GM12878 (cell line): ENCODE results near the gene TBCD. TPM values are rescaled to one million over a fixed set of nuclear protein-coding genes. Genes with fewer than 3 reads are reported as not detected.

Source experiments
- ATF7 ChIP-seq: fragments of 450-650 bp; IDR thresholded peaks from 2 replicates; pipeline ENCODE4 v1.6.1; 2016; ENCODE audit warnings: low read depth, mild to moderate bottlenecking
- BCL11A ChIP-seq: IDR thresholded peaks from 2 replicates; pipeline ENCODE4 v1.6.1; 2011; ENCODE audit warnings: low read depth, low read length
- BRCA1 ChIP-seq: IDR thresholded peaks from 2 replicates; pipeline ENCODE4 v1.6.1; 2011; ENCODE audit warnings: low read depth, low read length, improper control_type of control experiment
- CBX5 ChIP-seq: sonication (generic); IDR thresholded peaks from 2 replicates; pipeline ENCODE4 v1.6.1; 2016; ENCODE audit warnings: low read depth, moderate library complexity, mild to moderate bottlenecking, inconsistent platforms
- CHD1 ChIP-seq: IDR thresholded peaks from 2 replicates; pipeline ENCODE4 v1.6.1; 2012; ENCODE audit warnings: low read depth, low read length, improper control_type of control experiment
- CREB1 ChIP-seq: IDR thresholded peaks from 2 replicates; pipeline ENCODE4 v1.6.1; 2012; ENCODE audit warnings: low read depth, mild to moderate bottlenecking, inconsistent platforms
- EED ChIP-seq: sonication (generic); IDR thresholded peaks from 2 replicates; pipeline ENCODE4 v1.6.1; 2016; ENCODE audit warnings: antibody characterized with exemption, low read depth
- FOS ChIP-seq: IDR thresholded peaks from 3 replicates; pipeline ENCODE4 v1.6.1; 2011; ENCODE audit warnings: borderline replicate concordance; ENCODE audit not compliant: insufficient read length; ENCODE audit errors: extremely low read depth
- HCFC1 ChIP-seq: fragments of 150-350 bp; IDR thresholded peaks from 2 replicates; pipeline ENCODE4 v1.6.1; 2014; ENCODE audit warnings: low read length
- IKZF2 ChIP-seq, 2 experiments: fragments of 450-650 bp; IDR thresholded peaks; 2 replicates each; pipeline ENCODE4 v1.6.1; 2017; ENCODE audit warnings: mild to moderate bottlenecking in 2 of 2, moderate library complexity in 2 of 2
- KLF5 ChIP-seq: fragments of 450-650 bp; IDR thresholded peaks from 2 replicates; pipeline ENCODE4 v1.6.1; 2014; ENCODE audit warnings: mild to moderate bottlenecking; ENCODE audit not compliant: partially characterized antibody
- NR2C1 ChIP-seq: fragments of 450-650 bp; IDR thresholded peaks from 2 replicates; pipeline ENCODE4 v1.6.1; 2017; ENCODE audit warnings: antibody characterized with exemption, mild to moderate bottlenecking, moderate library complexity
- POLR2AphosphoS5 ChIP-seq: IDR thresholded peaks from 2 replicates; pipeline ENCODE4 v1.6.1; 2011; ENCODE audit warnings: mild to moderate bottlenecking, low read length, inconsistent platforms
- POU2F2 ChIP-seq: IDR thresholded peaks from 3 replicates; pipeline ENCODE4 v1.6.1; 2011; ENCODE audit warnings: low read depth, mild to moderate bottlenecking, low read length, borderline replicate concordance
- RFX5 ChIP-seq: IDR thresholded peaks from 2 replicates; pipeline ENCODE4 v1.6.1; 2011; ENCODE audit warnings: low read depth, low read length, improper control_type of control experiment
- SMC3 ChIP-seq: IDR thresholded peaks from 2 replicates; pipeline ENCODE4 v1.6.1; 2011; ENCODE audit warnings: low read length, improper control_type of control experiment, borderline replicate concordance
- SUPT20H ChIP-seq: IDR thresholded peaks from 2 replicates; pipeline ENCODE4 v1.6.1; 2011; ENCODE audit warnings: low read depth, mild to moderate bottlenecking, low read length, moderate library complexity, borderline replicate concordance; ENCODE audit not compliant: control insufficient read depth
- ZNF207 ChIP-seq: fragments of 450-650 bp; IDR thresholded peaks from 2 replicates; pipeline ENCODE4 v1.6.1; 2014; ENCODE audit warnings: antibody characterized with exemption, mild to moderate bottlenecking, borderline replicate concordance
- ZNF622 ChIP-seq: fragments of 450-650 bp; IDR thresholded peaks from 2 replicates; pipeline ENCODE4 v1.6.1; 2017; ENCODE audit warnings: mild to moderate bottlenecking, inconsistent platforms
- polyA plus RNA-seq, 11 experiments: library from polyadenylated mRNA; depleted of rRNA in 4 of 11; unstranded in 6 of 11; stranded (reverse) in 5 of 11; fragments of >200 nt; fragmentation: Nextera tagmentation in 4 of 11; fragmentation: Illumina TruSeq in 1 of 11; extraction: Ambion mirVana in 4 of 11; extraction: Trizol in 1 of 11; gene quantifications; 1 replicate in 1 of 11; 2 replicates in 10 of 11; pipeline versions ENCODE4 v1.2.1 to v1.2.3, GENCODE V29; 2011 to 2016; ENCODE audit warnings: inconsistent platforms in 2 of 11, missing spikeins in 2 of 11, low read depth in 1 of 11
- total RNA-seq, 4 experiments: library from RNA; depleted of rRNA in 3 of 4; stranded (reverse); fragments of >200 nt in 3 of 4; fragmentation: Illumina TruSeq in 1 of 4; extraction: Trizol in 1 of 4; gene quantifications; 2 replicates each; pipeline versions ENCODE4 v1.2.1 to v1.2.3, GENCODE V29; 2013 to 2021
- TF ChIP-seq, protein P1 (sequence below): fragments of 450-650 bp; IDR thresholded peaks from 2 replicates; pipeline ENCODE4 v1.6.1; 2018; ENCODE audit warnings: borderline replicate concordance, mild to moderate bottlenecking; ENCODE audit not compliant: partially characterized antibody
- TF ChIP-seq, protein P2 (sequence below): fragments of 450-650 bp; IDR thresholded peaks from 2 replicates; pipeline ENCODE4 v1.6.1; 2017; ENCODE audit warnings: mild to moderate bottlenecking, low read depth, inconsistent platforms; ENCODE audit not compliant: poor library complexity, severe bottlenecking
- TF ChIP-seq, protein P3 (sequence below): IDR thresholded peaks from 2 replicates; pipeline ENCODE4 v1.6.1; 2012; ENCODE audit warnings: low read depth, low read length, improper control_type of control experiment
- TF ChIP-seq, protein P4 (sequence below): fragments of 450-650 bp; formaldehyde crosslinking; IDR thresholded peaks from 2 replicates; pipeline ENCODE4 v1.5.0; 2022; ENCODE audit warnings: mild to moderate bottlenecking, missing genetic modification characterization

The TBCD gene
- total and polyA plus RNA-seq, 10 of the 15 experiments (the other 5 are each of a cell fraction or from before 2014, with no cell fraction given) = 10.3 to 114 (median 52.4) TPM

DNA sequence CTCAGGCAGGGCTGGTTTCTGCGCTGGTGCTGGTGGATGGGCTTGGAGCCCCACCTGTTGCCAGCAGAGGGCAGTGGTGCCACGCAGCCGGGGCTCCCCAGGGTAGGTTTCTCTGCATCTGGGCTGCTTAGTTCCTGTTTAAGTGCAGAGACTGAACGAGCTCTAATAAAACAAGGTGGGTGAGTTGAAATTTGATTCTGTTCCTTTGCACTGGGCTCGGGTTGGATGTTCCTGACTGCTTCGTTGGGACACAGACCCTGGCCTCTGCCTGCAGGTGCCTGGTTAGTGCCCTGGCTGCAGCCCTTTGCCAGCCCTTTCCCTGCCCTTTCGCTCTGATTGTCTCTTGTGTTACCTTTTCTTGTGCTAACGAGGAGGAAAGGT lies 30.0 kb downstream of the TBCD start (continued):
- TF ChIP-seq POU2F2 (0 out of 3 replicates have a peak, but pooled peaks have one; percentile 5), BRCA1 (no peak), IKZF2 (IDR thresholded peaks at IDR 0.05) (no peak), POLR2AphosphoS5 (no peak), ZNF207 (peak; percentile 78; the same call in 1 of the 2 replicates), HCFC1 (peak; percentile 31; the same call in 1 of the 2 replicates), CBX5 (no peak), EED (no peak), RFX5 (no peak), SMC3 (peak; percentile 99), CREB1 (no peak), SUPT20H (no peak), FOS (no peak), CHD1 (no peak), ATF7 (no peak), KLF5 (no peak), BCL11A (no peak), NR2C1 (no peak), ZNF622 (no peak)
- TF ChIP-seq, protein P1, sequence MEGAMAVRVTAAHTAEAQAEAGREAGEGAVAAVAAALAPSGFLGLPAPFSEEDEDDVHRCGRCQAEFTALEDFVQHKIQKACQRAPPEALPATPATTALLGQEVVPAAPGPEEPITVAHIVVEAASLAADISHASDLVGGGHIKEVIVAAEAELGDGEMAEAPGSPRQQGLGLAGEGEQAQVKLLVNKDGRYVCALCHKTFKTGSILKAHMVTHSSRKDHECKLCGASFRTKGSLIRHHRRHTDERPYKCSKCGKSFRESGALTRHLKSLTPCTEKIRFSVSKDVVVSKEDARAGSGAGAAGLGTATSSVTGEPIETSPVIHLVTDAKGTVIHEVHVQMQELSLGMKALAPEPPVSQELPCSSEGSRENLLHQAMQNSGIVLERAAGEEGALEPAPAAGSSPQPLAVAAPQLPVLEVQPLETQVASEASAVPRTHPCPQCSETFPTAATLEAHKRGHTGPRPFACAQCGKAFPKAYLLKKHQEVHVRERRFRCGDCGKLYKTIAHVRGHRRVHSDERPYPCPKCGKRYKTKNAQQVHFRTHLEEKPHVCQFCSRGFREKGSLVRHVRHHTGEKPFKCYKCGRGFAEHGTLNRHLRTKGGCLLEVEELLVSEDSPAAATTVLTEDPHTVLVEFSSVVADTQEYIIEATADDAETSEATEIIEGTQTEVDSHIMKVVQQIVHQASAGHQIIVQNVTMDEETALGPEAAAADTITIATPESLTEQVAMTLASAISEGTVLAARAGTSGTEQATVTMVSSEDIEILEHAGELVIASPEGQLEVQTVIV = no peak
- TF ChIP-seq, protein P2, sequence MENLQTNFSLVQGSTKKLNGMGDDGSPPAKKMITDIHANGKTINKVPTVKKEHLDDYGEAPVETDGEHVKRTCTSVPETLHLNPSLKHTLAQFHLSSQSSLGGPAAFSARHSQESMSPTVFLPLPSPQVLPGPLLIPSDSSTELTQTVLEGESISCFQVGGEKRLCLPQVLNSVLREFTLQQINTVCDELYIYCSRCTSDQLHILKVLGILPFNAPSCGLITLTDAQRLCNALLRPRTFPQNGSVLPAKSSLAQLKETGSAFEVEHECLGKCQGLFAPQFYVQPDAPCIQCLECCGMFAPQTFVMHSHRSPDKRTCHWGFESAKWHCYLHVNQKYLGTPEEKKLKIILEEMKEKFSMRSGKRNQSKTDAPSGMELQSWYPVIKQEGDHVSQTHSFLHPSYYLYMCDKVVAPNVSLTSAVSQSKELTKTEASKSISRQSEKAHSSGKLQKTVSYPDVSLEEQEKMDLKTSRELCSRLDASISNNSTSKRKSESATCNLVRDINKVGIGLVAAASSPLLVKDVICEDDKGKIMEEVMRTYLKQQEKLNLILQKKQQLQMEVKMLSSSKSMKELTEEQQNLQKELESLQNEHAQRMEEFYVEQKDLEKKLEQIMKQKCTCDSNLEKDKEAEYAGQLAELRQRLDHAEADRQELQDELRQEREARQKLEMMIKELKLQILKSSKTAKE = no peak
- TF ChIP-seq, protein P3, sequence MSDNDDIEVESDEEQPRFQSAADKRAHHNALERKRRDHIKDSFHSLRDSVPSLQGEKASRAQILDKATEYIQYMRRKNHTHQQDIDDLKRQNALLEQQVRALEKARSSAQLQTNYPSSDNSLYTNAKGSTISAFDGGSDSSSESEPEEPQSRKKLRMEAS = no peak
- TF ChIP-seq, protein P4, sequence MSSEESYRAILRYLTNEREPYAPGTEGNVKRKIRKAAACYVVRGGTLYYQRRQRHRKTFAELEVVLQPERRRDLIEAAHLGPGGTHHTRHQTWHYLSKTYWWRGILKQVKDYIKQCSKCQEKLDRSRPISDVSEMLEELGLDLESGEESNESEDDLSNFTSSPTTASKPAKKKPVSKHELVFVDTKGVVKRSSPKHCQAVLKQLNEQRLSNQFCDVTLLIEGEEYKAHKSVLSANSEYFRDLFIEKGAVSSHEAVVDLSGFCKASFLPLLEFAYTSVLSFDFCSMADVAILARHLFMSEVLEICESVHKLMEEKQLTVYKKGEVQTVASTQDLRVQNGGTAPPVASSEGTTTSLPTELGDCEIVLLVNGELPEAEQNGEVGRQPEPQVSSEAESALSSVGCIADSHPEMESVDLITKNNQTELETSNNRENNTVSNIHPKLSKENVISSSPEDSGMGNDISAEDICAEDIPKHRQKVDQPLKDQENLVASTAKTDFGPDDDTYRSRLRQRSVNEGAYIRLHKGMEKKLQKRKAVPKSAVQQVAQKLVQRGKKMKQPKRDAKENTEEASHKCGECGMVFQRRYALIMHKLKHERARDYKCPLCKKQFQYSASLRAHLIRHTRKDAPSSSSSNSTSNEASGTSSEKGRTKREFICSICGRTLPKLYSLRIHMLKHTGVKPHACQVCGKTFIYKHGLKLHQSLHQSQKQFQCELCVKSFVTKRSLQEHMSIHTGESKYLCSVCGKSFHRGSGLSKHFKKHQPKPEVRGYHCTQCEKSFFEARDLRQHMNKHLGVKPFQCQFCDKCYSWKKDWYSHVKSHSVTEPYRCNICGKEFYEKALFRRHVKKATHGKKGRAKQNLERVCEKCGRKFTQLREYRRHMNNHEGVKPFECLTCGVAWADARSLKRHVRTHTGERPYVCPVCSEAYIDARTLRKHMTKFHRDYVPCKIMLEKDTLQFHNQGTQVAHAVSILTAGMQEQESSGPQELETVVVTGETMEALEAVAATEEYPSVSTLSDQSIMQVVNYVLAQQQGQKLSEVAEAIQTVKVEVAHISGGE = no peak
